Hepatic stellate cell (primary cell): ENCODE data around the gene NADSYN1.

ENCODE experiments used
- DNase-seq: peaks from one replicate; pipeline ENCODE4 v3.0.0; 2011; ENCODE audit warnings: low spot score

Gene NADSYN1

DNA sequence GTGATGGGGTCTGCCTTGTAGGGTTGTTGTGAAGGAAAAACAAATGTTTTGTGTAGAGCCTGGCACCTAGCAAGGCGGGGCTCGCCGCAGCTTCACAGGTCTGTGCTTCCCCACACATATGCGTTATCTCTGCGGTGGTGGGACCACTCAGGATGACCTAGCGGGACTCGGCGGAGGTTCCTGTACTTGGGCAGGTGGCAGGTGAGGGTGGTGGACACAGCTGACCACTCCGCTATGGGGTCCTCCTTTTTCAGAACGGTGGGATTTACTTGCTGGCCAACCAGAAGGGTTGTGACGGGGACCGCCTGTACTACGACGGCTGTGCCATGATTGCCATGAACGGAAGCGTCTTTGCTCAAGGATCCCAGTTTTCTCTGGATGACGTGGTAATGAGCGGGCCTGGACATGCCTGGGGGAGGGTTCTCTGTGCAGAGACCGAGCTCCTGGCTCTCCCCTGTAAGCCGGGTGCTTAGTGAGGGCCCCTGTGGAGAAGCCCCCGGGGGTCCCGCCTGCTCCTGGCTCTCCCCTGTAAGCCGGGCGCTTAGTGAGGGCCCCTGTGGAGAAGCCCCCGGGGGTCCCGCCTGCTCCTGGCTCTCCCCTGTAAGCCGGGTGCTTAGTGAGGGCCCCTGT lies 21.3 kb downstream of the NADSYN1 start:
- DNase-seq: no peak

DNA sequence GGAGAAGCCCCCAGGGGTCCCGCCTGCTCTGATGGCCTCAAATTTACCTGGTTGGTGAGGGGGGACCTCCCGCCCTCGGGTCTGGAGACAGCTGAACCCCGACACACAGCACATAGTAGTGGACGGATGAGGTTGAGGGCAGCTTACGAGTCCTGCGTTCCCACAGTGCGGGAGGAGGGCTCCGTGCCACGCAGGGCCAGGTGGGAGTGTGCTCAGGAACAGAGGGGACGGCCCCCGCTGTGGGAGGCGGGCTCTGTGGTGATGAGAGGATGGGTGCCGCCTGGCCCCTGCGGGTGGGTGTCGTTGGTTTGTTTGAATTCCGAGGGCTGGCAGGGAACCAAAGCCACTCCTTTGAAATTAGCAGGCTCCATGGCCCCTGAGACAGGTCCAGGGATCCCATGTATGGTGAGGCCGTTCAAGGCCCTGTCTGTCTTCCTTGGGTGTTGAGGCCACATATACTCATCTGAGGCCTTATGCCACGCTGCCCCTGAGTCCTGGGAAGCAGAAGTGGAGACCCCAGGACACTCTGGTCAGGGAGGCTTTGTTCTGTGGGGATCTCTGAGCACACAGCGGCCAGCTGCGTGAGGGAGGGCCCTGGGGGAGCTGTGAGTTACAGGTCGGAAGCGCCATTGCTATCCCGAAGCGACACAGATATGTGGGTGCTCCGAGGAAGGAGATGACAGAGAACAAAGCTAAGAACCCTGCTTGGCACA lies 21.9 kb downstream of the NADSYN1 start:
- no peak for DNase-seq

DNA sequence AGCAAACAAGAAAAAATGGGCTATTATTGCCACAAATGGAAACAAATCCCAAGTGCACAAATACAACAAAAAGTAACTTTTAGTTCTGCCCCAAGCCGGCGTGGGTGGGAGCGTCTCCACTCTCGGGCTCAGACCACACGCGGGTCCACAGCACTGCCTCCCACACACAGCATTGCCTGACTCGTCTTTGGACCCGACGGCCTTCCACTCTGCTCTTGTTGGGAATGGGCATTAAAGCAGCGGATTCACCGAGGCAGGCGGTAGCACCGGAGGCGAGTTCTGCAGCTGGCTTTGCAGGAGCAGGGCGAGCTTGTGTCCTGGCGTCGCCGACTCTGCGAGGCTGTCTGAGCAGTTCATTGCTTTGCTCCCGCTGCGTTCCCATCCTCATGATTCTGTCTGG lies 23.0 kb downstream of the NADSYN1 start:
- no peak for DNase-seq

DNA sequence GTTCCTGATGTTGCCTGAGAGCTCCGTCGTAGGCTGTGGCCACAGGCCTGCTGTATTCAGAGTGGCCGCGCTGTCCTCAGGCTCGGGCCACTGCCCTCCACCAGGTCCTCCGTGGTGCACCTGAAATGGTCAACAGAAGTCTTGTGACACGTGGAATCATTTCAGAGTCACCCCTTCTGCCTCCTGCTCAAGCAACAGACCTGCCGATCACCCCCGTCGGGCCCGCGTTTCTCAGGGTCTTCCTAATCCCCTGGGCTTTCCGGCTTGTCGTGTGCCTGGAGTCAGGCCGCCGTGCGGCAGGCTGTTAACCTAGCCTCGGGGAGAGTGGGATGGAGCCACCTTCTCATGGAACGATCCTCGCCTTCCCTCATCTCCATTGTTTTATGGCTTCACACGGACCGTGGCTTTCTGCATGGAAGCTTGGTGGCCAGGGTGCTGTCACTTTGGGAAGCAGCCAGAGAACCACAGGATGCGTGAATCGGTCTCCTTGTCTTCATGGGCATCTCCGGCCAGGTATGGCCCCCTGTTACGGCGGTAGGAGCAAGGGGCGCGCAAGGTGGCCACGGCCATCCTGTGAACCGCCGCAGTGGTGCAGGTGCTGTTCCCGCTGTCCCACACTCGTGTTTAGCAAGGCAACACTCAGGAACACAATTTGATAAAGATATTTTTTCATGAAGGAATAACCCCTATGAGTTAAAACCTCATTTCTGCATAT lies 24.1 kb downstream of the NADSYN1 start:
- DNase-seq: no peak

DNA sequence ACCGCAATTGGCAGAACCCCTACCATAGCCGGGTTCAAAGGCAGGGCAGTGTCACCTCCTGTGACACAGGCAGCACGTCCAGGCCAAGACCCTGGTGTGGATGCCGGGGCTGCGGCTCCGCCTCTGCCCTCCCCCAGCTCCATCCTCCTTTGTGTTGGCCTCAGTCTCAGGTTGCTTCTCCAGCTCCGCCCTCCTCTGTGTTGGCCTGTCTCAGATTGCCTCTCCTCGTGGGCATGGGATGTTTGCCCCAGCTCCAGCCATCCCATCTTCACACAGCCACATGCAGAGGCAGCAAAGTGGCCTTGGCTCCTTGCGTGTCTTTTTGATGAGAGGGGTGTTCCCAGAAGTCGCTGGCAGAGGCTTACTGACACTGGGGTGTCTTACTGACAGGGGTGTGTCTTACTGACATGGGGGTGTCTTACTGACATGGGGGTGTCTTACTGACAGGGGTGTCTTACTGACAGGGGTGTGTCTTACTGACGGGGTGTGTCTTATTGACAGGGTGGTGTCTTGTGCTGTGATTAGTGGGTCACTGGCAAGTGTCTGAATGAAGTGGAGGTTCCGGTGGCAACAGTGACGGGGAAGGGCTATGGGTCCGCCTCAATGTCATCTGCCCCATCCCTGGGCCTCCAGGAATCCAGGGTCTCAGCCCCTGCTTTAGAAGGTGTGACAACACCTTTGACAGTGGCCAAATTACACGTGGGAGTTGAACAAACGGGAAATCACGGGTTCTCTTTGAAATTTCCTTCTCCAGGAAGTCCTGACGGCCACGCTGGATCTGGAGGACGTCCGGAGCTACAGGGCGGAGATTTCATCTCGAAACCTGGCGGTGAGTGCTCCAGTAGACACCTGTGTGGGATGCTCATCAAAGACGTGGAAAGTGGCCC lies 24.9 kb downstream of the NADSYN1 start:
- DNase-seq: no peak

DNA sequence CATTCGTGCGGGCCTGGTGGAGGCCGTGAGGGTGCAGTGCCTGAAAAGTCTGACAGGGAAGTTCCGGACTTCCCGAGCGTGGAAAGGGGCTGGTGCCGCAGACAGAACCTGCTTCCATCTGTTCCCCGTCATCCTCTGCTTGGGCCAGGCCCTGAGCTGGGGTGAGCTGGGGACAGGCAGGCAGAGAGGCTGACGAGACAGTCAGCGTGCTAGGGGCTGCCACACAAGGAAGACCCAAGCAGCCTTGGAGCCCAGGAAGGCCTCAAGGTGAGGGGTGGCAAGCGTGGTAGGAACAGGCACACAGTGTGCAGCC lies 25.5 kb downstream of the NADSYN1 start:
- DNase-seq: no peak

DNA sequence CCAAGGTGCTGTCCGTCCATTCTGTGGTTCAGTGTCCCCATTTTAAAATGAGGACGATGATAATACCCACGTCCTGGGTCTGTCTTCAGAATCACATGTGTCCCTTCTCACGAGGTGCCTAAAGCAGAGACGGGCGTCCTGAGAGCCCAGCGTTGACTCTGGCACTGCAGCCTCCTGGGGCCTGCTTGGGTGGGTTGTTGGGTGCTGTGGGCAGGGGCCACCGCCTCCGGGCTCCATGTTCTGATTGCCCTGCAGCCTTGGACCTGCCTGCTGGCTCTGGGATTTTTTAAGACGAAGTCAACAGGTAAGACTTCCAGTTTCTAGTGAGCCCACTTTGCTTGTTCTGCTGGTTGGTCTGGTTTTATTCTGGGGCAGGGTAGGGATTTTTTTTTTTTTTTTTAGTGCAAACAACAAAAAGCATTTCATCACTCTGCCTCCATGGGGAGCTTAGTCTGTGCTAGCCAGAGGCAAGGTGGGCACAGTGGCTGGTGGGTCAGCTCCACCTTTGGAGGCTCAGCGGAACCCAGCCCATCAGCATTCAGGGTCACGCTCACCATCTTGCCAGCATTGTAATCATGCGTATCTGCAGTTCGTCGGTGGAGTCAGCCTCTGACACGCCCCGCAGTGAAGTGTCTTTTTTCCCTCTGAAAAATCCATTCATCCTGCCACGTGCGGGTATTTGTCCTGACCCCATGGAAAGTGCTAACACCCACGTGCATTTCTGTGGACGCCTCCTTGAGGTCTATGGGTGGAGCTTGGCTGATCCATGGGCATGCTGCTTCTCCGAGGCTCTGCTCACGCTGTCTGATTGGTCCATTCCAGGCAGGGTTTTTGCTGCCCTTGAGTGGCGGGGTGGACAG lies 28.3 kb downstream of the NADSYN1 start:
- DNase-seq: no peak

DNA sequence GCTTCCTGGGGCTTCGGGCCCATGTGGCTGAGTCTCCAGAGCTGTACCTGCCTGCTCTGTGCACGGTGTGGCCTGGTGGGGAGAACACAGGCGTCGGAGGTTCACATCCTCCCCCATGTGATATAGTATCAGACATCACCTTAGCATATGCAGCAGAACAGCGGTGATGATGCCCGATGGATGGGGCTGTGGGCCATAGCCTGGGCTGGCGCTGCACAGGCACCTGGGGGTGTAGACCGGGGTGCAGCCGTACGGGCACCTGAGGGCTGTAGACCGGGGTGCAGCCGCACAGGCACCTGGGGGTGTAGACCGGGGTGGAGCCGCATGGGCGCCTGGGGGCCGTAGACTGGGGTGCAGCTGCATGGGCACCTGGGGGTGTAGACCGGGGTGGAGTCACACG lies 29.2 kb downstream of the NADSYN1 start:
- DNase-seq: no peak

DNA sequence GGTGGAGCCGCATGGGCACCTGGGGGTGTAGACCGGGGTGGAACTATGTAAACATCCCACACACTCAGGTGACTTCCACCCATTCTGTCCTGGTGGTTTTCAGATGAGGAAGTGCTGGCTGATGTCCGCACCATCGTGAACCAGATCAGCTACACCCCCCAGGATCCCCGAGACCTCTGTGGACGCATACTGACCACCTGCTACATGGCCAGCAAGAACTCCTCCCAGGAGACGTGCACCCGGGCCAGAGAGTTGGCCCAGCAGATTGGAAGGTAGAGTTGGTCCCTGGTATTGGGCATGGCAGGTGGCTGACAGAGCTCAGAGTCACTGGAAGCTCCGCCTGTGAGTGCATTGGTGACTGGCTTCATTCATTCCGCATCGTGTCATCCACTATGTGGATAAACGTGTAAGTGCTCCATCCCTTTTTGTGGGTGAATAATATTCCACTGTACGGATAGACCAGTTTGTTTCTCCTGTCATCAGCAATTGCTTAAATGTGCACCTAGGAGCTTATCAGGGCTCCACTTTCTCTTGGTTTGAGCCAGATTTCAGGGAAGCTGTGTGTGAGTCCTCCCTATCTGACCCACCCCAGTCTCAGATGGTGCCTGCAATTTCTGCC lies 29.9 kb downstream of the NADSYN1 start:
- no peak for DNase-seq

DNA sequence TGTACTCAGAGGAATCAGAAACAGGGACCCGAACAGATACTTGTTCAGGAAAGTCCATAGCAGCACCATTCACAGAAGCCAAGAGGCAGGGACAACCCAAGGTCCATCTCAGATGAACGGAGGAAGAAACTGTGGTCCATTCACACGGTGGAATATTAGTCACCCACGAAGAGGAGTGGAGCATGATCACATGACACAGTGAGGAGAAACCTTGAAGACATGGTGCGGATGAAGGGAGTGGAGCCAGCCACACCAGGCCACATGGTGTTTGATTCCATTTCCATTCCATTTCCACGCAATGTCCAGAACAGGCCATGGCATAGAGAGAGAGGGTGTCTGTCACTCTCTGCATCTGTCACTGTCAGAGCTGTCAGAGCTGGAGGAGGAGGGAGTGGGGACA lies 30.7 kb downstream of the NADSYN1 start:
- no peak for DNase-seq

DNA sequence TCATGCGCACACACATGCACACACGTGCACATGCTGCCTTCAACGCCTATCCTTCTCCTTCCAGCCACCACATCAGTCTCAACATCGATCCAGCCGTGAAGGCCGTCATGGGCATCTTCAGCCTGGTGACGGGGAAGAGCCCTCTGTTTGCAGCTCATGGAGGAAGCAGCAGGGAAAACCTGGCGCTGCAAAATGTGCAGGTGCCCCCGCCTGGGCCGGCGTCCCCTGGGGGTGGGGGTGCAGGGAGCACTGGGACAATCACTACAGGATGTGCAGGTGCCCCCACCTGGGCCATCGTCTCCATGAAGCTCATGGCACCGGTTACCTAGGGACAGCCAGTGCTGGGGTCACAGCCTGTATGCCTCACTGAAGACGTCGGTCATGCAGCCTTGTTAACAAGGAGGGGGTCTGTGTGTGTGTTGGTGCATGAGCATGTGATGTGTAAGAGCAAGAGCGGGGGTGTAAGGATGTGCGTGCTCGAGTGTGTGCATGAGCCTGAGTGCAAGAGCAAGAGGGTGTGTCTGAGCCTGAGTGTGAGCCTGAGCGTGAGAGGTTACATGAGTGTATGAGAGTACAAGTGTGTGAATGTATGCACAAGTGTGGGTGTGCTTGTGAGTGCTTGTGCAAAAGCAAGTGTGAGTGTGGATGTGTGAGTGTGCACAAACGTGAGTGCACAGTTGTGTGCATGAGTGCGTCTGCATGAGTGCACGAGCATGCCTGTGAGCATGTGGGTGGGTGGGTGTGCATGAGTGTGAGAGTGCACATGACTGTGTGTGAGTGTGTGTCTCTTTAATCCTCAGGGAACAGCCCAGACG lies 31.5 kb downstream of the NADSYN1 start:
- no peak for DNase-seq

DNA sequence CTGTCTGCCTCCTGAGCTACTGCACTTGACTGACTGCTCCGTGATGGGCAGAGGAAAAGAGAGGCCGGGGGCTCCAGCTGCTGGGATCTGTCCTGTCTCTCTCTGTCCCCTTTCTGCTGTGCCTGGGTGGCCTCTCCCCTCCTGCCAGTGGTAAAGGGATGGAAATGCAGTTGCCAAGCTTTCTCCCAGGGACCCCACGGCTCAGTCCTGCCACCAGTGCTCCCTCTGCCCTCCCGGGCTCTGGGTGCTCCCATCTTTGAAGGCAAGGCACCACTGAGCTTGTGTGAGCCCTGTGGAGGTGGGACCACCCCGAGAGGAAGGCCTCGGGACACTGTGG lies 32.0 kb downstream of the NADSYN1 start:
- no peak for DNase-seq

DNA sequence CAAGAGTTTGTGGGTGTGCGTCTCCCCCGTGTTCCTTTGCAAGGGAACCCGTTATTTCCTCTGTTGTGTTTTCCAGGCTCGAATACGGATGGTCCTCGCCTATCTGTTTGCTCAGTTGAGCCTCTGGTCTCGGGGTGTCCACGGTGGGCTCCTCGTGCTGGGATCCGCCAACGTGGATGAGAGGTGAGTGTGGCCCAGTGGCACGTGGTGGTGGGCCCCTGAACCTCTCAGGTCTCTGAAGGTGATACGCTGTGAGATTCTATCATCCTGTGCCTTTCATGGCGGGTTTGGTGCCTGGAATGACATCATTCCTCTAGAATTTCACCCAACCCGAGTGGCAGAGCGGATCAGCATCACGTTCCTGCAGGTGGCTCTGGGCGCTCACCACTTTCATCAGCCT lies 32.5 kb downstream of the NADSYN1 start:
- no peak for DNase-seq

DNA sequence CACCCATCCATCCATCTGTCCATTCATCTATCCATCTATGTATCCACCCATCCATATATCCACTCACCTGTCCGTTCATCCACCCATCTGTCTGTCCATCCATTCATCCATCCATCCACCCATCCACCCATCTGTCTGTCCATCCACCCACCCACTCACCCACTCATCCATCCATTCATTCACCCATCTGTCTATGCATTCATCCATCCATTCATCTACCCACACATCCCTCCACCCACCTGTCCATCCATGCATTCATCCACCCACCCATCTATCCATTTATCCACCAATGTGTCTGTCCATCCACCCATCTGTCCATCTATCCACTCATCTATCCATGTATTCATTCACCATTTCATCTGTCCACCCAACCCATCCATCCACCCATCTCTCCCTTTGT lies 33.3 kb downstream of the NADSYN1 start:
- DNase-seq: no peak

DNA sequence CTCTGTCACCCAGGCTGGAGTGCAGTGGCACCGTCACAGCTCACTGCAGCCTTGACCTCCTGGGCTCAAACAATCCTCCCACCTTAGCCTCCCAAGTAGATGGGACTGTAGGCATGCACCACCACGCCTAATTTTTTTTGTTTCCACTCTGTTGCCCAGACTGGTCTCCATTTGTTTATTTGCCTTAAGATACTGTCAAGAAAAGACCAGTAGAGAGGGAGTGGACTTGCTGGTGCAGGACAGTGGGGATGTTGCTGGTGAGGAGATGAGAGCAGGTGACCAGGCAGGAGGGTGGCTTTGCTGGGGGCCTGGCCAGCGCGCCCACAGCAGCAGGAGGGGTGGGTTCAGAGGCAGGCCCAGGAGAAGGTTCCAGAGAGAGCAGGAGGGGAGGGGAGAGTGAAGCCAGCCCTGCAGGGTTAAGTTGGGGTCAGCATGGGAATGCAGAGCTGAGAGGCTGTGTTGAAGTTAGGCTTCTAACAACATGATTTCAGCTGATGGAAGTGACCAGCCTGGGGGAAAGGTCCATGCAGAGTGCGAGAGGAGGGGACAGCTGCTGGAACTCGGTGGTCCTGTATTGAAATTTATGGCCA lies 35.8 kb downstream of the NADSYN1 start:
- no peak for DNase-seq

DNA sequence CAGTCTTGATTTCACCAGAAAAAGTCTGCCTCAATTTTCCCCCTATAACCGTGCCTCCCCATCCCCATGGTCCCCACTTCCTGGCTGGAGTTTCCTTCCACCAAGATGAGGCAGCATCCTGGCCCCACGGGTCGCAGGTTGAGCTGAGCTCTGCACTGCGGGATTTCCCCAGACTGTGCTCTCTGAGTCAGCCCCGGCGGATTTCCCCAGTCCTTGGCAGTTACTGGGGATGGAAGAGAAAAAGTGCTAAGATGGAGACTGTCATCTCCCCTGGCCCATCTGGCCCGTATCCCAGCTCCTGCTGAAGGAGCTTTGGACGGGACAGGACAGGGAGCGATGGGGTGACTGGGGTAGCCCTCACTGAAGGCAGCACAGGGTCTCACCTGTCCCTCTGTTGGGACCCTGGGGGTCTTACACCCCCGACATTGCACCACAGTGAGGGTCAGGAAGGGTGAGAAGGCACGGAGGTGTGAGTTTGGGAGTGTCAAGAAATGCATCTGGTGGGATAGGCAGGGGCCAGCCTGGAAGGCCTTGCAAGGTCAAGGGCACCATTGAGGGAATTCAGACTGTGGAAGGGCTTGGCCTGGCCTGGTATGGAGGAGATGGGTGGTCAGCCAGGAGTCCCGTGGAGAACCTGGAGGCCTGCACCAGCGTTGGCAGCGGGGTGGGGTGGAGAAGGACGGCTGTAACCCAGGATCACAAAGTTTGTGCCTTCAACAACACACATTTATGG lies 36.5 kb downstream of the NADSYN1 start:
- no peak for DNase-seq

DNA sequence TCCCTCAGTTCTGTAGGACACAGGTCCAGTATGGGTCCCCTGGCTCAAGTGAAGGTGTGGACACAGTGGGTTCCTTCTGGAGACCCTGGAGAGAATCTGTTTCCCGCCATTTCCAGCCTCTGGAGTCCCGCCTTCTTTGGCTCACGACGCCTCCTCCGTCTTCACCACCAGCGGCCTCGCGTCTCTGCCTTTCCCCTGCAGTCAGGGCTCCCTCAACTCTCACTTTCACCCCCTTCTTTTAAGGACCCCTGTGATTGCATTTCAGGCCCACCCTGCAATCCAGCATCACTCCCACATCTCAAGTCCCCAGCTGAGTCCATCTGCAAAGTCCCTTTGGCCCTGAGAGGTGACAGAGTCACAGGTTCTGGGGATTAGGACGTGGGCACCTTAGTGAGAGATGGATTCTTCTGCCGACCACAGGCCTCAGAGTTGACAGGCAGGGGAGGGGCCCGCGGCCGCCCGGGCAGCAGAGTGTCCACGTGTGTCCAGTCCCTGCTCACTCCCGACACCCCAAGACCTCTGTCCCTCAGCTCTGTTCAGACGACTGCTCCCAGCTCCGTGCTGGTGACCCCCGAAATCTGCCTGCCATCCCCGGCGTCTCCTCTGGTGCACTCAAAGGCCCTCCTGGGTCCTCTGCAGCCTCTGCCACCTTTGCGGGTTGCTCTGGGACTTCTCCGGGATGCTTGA lies 37.2 kb downstream of the NADSYN1 start:
- no peak for DNase-seq

DNA sequence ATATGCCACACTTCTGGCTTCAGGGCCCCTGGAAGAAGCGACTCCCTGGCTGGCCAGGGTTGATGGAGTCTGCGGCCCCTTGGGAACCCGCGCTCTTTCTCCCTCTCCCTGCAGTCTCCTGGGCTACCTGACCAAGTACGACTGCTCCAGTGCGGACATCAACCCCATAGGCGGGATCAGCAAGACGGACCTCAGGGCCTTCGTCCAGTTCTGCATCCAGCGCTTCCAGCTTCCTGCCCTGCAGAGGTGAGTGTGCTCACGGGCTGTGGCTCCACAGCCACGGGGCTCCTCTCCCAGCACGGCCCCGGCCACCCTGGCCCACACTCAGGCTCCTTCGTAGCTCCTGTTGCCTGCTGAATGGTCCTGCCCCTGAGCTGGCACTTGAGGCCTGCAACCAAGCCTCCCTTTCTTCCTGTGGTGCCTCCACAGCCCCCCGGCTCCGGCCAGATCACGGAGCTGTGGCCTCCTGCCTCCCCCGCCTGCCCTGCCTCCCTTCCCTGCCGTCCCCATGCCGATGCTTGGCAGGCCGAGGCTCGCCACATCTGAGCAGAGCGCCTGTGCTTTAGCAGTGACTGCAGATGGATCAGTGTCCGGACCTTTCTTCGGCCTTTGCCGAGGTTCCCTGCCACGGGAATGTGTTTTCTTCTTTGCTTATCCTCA lies 37.9 kb downstream of the NADSYN1 start:
- no peak for DNase-seq
